T47D (cell line): ENCODE results near the gene ASAP3.
"Not testable (repeated sequence)": the region's sequence is repeated elsewhere in the genome, so short reads cannot be mapped to it uniquely, and the experiment has no call there.

Source experiments
- DNase-seq, 2 experiments: peaks; one replicate each; pipeline versions ENCODE4 v3.0.0 to v3.0.0-alpha.2; 2011 to 2012; ENCODE audit warnings: low read depth in 1 of 2, low spot score in 1 of 2
- JUND ChIP-seq: IDR thresholded peaks from 2 replicates; pipeline ENCODE4 v1.6.1; 2012; ENCODE audit warnings: low read depth
- in situ Hi-C: cut with HindIII; loops from 2 replicates; pipeline ENCODE4 v1.10.0; 2016; ENCODE audit warnings: low sequenced_read_pairs, low pct_unique_long_range_greater_than_20kb

ASAP3 gene

GRCh38 chr1:23384312-23385058 is 99.5 kb downstream of the ASAP3 start:
- no peak for DNase-seq
- in situ Hi-C loops = no loop called here
- TF ChIP-seq JUND = no peak

- in situ Hi-C loops = no loop called here
- no peak for TF ChIP-seq JUND
Measured at GRCh38 chr1:23383577-23384311, 100.2 kb downstream of the ASAP3 start.

GRCh38 chr1:23381233-23381885 is 102.6 kb downstream of the ASAP3 start:
- in situ Hi-C loops = no loop called here

More at GRCh38 chr1:23383577-23384311, 100.2 kb downstream of the ASAP3 start:
- no peak for DNase-seq

GRCh38 chr1:23380719-23381118 is 103.3 kb downstream of the ASAP3 start:
- TF ChIP-seq JUND = no peak
- in situ Hi-C loops = no loop called here
- DNase-seq = no peak

More at GRCh38 chr1:23381233-23381885, 102.6 kb downstream of the ASAP3 start:
- no peak for DNase-seq
- TF ChIP-seq JUND = no peak

- DNase-seq, in situ Hi-C loops: not testable (repeated sequence)
Measured at GRCh38 chr1:23380236-23380635, 103.7 kb downstream of the ASAP3 start.
